ENCODE data around the gene CNPY1.

CNPY1 gene

DNA sequence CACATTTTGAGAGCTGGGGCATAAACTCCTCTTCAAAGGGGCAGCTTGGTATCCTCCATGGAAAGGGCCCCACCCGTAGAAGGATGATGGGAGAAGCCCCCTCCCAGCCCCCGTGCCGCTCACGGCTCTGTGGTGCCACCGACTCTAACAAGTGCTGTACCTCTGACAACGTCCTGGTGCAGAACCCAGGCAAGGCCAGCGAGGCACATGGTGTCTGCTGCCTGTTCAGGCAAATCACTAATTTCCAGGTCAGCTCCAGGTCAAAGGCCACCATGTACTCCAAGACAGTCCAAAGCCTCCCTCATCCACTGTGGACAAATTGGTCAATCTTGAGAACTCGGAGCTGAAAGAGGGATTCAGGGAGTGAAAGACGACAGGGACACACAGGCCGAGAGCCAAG lies 11.4 kb upstream of the CNPY1 start:
- DNase-seq = no peak

DNA sequence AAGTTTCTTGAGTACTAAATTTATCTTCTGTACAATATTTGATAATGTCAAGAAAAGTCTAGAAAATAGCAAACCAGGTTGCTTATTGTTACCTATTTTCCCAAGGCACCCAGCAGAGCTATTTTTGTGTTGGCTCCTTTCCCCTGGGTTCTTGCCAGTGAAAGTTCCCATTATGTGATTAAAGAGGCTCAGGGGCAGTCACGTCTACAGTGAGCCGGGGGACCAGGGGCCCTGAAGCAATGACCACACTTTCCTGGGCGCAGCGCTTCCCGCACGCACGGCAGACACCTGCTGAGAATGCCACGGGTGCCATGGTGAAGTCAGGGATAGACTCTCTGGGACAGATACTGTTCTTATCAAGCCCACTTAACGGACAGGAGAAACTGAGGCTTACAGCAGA lies 10.4 kb upstream of the CNPY1 start:
- no peak for DNase-seq

DNA sequence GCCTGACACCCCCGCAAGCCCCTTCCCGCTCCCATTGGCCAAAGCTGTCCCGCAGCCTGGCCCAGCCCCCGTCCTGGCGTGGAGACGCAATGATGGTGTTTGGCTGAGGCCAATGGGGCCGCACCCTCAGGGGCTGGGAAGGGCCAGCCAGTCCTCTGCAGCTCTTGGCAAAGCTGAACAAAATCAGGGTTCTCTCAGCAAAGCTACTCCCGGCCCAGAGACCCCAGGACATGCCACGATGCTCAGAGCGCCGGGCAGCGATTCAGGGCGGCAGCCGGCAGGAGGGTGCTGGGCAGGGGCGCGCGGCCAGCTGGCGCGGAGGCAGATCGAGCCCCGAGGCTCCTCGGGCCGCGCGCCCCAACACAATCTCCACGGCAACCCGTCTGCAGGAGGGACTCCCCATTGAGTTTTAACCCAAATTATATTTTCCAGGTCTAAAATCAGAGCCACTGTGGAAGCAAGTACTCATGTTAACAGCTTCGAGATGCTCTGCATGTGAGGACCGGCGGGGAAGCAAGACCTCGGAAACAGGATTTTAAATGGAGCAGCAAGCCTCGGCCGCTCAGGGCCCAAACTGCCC lies 8.8 kb upstream of the CNPY1 start:
- no peak for DNase-seq

DNA sequence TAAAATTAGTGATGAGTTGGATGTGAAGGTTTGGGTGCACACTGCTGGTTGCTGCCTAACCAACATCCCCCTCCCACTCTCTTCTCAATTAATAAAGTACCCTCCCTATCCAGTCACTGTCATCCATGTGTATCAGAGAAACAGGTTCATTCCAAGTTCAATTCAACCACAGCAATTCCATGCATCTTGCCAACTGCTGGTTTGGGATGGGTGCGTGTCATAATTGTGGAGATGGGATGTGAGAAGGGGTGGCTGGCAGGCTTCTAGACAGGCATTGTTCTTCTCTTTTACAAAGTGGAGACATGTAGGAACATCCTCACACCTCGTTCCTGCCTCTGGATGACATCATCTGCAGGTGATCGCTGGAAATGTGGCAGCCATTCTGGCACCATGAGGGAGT lies 7.5 kb upstream of the CNPY1 start:
- DNase-seq = no peak

DNA sequence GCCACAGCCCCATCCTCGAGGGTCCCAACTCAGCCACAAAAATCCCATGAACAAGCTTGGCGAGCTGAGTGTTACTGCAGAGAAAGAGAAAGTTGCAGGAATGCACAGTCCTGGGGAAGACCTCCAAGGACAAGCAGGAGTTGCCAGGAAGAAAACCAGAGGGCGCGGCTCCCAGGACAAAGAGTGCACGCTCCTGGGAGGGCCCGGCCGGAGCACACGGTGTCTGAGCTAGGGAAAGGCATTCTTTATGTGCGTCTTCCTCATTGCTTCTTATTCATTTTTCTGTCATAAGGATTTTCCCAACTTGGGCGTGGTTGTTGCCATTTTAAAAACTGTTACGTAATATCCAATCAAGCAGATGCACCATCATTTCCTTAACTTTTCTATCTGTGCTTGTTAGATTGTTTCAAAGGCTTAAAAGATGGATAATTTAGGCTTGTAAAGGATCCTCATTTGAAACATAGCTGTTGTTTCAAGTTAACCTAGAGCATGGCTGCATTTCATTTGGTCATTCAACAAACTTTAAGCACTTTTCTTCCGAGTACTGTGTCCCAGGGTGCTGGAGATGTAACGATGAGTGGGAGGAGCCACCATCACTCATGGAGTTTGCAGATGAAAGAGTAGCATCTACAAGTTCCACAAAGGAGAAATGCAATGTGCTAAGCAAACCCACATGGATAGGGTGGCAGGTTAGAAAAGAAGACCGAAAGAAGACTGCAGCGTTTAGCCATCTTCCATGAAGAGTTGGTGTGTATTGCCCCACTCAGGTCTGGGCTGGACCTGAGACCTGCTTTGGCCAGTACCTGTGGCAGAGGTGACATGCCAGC lies 5.6 kb upstream of the CNPY1 start:
- no peak for DNase-seq

DNA sequence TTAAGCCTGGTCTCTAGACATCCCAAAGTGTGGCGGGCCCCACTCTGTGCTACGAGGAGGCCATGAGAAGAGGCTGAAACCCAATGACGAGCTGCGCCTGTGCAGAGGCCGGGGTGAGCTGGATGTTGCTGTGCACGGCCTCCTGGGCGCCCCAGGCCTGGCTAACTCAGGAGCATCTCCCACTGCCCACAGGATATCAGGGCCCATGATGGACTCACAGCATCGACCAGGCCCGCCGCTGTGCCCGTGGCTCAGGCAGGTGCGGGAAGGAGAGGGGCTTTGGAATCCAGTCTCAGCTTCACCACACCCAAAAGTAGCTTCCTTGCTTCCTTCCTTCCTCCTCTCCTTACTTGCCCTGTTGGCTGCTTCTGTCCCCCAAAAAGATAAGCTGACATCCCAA lies 4.6 kb upstream of the CNPY1 start:
- DNase-seq = no peak

DNA sequence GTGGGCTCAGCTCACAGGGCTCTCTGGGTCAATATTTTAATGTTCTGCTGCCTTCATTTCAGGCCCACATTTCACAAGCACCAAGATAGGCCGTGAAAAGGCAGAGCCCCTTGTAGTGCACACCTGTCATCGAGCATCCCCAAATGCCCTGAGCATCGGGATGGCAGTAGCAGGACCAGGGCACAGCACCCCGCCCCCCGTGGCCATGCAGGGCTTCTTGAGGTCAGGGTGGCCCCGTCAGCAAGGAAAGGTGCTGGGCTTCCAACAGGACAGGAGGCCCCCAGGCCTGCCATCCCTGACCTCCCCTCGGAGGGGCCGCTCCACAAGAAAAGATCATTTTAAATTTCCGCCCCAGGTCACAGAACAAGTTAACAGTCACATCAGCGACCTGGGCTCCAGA lies 2.9 kb upstream of the CNPY1 start:
- DNase-seq = no peak

DNA sequence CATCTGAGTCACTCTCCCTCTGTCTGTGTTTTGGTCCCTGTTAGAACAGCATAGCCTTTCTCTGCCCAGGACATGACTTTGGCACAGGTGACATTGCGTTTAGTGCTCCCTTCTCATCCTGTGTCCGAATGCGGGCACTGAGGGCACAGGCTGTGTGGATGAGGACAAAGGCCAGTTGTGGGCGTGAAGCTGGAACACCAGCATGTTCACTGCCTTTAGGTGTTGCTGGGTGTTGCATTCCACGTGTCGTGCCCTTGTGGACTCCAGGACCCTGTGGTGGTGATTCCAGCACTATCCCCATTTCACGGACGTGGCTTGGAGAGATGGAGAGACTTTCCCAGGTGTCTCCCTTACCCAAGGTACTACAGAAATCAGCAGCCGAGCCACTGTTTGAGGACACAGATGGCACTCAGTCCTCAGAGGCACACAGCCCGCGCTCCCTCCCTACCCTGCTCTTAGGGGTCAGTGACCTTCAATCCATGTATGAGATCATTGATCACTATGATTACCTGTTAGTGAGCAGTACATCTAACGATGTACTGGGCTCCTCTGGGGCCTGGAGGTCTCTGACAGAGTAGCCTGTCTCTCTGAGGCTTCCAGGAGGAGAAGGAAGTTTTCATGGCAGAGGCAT lies 917 bp upstream of the CNPY1 start:
- DNase-seq = no peak

DNA sequence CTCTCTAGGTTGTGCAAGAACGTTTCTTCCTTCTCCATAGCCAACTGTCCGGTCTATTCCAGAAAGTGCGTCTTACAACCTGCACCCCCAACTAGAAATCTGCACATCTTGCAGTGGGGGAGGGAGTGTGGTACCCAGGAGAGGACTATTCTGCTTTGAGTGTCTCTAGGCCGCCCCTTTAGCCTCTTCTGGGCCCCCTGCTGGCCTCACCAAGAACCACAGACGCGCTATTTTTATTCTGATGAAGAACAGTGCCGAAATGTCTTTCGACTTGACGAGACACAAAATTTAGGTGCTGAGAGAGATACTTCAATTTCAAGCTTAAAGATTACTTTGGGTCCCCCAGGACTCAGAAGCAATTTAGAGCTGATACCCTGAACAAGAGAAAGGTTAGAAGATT lies 1.0 kb downstream of the CNPY1 start:
- DNase-seq = no peak

DNA sequence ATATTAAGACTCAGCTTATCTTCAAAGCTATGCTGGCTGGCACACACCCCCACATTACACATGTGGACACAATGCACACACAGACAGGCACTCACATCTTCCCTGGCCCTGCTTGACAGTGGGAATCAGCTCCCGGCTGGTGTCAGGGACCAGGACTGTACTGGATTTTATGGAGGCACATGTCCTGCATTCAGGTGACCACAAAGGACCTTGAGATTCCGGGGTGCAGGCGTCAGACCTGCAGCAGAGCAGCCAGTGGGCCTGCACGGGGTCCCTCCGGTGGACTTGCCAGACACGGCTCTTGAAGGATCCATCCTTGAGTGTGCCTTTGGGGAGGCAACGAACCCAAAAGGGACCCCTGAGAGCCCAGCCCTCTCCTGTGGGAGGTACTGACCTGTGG lies 1.9 kb downstream of the CNPY1 start:
- no peak for DNase-seq

DNA sequence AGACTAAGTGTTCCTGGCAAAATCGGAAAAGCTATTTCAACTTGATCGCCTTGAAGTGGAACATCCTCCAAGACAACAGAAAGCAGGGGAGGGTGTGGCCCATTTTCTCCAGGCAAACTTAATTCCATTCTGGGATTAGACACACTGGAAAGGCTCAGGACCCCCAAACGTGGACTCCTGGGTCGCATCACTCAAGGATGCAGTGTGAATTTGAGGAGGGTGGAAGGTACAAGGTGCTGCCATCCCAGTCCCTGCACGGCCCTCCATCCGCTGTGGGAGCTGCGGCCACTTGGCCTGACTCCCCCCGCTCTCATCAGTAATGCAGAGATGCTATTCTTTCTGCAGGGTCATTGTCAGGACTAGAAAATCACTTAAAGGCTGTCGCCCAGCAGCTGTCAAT lies 2.4 kb downstream of the CNPY1 start:
- no peak for DNase-seq

DNA sequence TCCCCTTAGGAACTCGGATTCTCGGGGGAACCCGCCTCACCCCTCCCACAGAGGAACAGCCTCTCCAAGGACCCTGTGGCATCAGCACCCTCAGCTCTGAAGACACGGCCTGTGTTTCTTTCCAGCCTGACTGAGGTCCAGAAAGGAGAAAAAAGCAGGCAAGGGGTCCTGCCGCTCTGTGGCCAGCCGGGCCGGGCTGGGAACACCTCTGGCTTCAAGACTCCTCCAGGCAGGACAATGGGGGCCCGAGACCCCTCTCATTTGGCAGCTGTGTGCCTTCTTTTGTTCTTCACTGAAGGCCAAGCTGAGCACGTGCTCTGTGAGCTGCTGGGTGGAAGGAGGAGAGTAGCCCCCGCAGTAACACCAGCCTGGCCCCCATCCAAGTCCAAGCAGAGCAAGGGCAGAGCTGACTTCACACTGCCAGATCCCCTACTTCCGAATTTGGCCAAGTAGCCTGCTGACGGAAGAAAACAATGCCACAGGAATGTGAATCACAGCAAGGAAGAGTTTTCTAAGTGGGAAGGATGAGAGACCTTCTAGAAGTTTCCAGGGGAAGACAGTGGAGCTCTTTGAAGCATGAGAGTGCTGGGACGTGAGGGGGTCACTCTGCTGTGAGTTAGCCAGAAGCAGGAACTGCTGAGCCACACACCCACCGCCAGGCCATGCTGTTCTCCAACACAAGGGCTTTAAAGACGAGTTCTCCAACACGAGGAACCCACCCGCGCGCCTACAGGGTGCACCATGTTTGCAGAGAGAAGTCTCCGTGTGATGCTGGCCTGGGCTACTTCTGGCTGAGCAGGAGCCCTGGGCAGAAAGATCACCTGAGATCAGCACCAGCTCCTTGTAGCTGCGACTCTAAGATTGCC lies 3.1 kb downstream of the CNPY1 start:
- DNase-seq = no peak

DNA sequence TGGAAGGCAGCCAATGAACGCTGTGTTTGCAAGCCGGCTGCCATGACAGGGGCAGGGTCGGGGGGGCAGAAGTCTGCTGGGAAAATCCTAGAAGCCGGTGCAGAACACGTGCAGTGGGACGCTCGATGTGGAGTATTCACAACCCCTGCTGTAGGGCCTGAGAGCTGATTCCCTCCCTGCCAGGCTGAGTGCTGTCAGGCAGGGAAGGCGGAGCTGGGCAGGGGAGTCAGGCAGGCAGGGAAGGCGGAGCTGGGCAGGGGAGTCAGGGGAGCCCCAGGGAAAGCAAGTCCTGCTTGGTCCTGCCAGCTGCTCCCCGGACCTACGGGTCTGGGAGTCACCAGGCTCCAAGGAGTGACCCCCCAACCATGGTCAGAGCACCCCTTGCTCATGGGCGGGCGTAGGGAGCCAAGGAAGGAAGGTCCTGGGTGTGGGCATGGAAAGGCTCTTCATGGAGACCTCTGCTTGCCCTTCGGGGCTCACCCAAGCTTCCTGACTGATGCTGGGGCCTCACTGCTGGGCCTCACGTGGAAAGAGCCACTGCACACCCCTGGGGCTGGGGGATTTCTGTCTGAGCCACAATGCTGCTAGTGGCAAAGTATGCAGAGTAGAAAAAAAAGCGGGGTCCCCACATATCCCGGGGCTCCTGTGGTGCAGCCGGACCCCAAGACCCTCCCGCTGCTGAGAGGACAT lies 4.2 kb downstream of the CNPY1 start:
- DNase-seq = no peak

DNA sequence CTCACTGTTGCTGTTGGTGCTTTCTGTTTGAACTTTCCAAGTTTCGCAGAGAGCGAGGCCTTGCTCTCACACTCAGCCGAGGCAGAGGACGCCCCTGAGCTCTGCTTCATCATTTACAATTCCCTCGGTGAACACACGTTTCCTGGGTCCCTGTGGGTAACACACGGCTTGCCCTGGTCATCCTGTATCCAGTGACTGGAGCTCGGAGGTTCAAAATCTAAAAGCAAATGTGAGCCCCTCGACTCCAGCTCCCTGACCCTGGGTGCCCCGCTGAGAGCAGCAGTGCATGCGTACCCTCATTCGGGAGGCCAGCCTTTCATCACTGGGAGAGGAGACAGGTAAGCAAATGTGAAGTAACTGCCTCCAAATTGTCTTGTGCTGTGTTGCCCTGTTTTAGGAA lies 5.8 kb downstream of the CNPY1 start:
- no peak for DNase-seq

DNA sequence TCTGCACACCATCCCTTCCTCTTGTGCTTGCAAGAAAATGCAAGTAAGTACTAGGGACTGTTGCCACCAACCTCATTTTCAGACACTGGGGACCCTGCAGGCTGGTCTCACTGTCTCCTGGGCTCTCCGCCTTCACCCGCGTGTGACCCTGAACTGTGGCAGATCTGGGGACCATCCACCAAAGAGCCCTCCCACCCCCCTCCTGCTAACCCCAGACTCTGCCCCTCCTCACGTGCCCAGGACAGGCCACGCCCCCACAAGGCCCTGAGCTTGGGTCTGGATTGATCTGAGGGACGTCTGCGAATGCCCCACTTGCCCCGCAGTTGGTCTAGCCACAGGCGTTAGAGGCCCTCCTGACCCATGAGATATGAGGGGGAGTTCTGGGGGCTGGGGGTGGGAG lies 8.1 kb downstream of the CNPY1 start:
- no peak for DNase-seq

DNA sequence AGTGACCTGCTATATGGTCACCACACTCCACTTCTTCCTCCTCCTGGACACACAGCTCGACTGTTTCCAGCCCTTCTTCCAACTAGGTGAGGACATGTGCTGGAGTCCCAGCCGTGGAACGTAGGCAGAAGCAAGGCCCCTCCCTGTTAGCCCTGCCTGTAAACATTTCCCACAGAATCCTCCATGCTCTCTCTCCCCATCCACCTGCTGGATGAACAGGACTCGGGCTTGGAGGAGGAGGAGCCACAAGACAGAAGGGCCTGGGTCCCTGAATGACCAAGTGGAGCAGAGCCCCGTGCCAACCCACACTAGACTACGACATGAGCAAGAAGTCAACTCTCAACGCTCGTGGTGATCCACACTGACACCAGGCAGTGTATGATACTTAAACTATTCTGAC lies 9.9 kb downstream of the CNPY1 start:
- DNase-seq = no peak

DNA sequence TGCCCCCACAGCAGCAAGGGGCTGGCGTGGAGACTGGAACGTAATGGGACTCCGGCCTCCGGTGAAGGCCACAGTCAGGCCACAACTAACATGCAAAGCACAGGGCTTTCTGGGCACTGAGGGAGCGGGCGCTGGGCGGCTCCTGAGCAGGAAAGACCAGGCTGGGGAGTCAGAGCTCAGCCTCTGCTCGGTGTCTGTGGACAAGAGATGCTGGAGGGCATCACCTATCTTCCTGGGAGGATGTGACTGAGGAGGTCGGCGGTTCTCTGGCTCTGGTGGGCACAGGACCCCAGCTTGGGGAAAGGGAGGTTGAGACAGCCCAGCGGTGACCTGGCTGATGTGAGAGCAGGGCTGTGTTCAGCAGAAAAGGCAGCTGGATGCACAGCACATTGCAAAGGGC lies 11.7 kb downstream of the CNPY1 start:
- DNase-seq = no peak

DNA sequence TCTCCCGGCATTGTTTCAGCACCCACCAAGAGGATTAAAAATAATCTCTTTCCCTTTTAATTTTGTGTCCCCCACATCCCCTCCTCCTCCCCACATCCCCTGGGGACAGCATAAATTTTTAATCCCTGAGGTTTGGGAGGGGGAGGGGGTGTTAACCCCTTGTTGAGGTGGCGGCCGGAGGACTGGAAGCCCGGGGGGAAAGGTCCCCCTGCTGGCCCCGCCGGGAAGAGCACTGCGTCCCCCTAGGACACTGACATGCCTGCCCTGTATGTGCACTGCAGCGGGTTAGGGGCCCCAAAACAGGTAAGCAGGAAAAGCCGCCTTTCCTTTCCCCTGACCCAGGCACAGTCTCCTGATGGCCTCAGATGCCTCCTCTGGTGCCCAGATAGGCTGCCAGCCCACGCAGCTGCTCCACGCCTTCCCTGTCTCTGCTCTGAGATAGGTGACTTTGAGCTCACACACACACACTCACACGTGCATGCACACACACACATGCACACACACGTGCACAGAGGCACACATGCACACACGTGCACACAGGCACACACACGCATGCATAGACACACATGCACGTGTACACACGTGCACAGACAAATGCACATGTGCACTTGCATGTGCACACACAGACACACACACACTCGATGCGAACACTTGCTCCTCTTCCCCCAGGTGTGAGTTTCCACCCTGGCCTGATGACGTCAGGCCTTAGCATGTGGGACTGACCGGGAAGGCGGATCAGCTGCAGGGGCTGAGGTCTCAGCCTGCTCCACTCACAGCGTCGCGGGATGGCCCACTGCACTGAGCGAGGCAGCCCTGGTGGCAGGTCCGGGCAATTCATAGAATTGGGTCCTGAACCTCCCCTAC lies 12.3 kb downstream of the CNPY1 start:
- no peak for DNase-seq

DNA sequence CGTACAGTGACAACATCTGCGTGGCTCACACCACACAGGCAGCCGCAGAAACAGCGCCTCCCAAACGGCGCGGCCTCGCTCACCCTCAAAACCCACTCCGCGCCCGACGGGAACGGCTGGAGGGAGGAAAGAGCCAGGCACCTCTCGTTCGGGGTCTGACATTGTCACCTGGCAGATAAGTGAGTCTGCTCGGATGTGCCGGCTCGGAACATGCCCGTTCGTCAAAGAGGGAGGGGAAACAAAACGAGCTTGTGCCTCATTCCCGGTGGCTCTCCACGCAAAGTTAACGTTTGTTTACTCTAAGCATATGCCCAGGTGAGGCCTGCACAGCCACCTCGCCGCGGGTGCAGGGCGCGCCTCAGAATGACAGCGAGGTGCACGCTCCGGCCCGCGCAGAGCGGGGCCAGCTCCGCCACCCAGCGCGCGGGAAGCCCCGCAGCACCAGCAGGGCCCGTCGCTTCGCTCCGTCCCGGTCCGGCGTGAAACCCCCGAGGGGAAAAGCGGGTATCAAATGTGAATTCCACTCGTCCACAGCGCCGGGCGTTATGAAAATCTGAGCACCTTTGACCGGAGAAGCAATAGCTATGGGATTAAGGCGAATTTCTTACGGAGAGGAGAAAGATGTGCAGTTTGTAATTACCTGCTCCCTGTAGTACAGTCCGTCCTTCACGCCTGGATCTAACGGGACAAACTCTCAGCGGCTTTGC lies 13.1 kb downstream of the CNPY1 start:
- DNase-seq = no peak

DNA sequence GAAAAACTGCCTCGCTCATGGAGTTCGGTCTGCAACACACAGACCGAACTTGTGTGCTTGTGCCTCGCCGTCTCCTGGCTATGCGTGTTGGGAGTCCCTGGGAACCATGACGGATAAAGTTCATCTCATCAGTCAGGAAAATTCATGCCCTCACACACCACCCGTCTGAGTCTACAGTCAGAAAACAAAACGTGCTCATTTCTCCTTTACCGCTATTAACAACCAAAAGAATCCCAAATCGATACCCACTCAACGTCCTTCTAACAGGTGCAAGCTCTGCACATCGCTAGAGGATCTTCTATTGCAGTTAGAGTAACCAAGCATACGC lies 13.6 kb downstream of the CNPY1 start:
- DNase-seq = no peak

DNA sequence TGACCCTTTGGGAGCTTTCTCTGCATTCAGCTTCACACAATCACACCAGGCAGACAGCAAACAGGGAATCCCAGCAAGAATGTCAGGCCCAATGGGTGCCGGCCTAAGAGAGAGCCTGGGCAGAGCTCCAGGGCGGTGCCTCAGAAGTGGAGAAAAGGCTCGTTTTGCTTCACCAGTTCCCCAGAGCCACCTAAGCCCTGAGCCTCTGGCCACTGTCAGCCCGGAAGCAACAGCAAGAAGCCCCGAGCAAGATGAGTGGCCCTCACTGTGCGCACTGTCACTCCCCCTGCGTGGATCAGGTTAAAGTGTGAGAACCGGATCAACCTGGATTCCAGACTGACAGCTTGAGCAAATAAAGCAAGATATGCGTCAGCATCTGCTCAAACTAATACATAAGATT lies 14.7 kb downstream of the CNPY1 start:
- no peak for DNase-seq
